CD4-positive, alpha-beta T cell (primary cell): Measurements from ENCODE around the gene MUL1. TPM values are rescaled to one million over a fixed set of nuclear protein-coding genes. Genes with fewer than 3 reads are reported as not detected.

ENCODE experiments used
- ATAC-seq: fragments of 200-7000 bp; cut with Tn5 transposase; one replicate; pipeline ENCODE4 v1.10.0; 2022; ENCODE audit warnings: mild to moderate bottlenecking; ENCODE audit not compliant: poor library complexity
- CTCF ChIA-PET: fragments of 350-600 bp; sonication (Branson Sonifier 250); formaldehyde crosslinking; loops from one replicate; lab custom pipeline; 2021; ENCODE audit warnings: antibody characterized with exemption, inconsistent platforms; lab: Charles Lee
- POLR2A ChIA-PET: fragments of 350-600 bp; sonication (Branson Sonifier 250); formaldehyde crosslinking; loops from one replicate; lab custom pipeline; 2021; ENCODE audit warnings: antibody characterized with exemption, inconsistent platforms; lab: Charles Lee
- DNase-seq, 14 experiments: peaks; one replicate each; pipeline ENCODE4 v3.0.0-alpha.2; 2013 to 2020; ENCODE audit warnings: mixed read lengths in 2 of 14
- H3K27ac ChIP-seq, 2 donors: one replicate each; pipeline versions ENCODE4 v1.5.1 to v1.7.0; 2013; ENCODE audit warnings: low read length in 2 of 2, low read depth in 1 of 2, mild to moderate bottlenecking in 1 of 2
- H3K27me3 ChIP-seq, 2 experiments: 1 replicate in 1 of 2; 2 replicates in 1 of 2; pipeline versions ENCODE4 v1.6.1 to v1.7.0; 2013; ENCODE audit warnings: low read length in 2 of 2, control low read depth in 1 of 2, mild to moderate bottlenecking in 1 of 2, moderate library complexity in 1 of 2; ENCODE audit not compliant: insufficient read depth in 2 of 2, control insufficient read depth in 1 of 2
- H3K36me3 ChIP-seq: one replicate; pipeline ENCODE4 v1.6.1; 2013; ENCODE audit warnings: low read length, control low read depth; ENCODE audit not compliant: insufficient read depth
- H3K4me1 ChIP-seq: one replicate; pipeline ENCODE4 v1.6.1; 2013; ENCODE audit warnings: low read length, control low read depth; ENCODE audit not compliant: insufficient read depth
- H3K4me3 ChIP-seq: one replicate; pipeline ENCODE4 v1.5.1; 2013; ENCODE audit warnings: mild to moderate bottlenecking, low read length, moderate library complexity
- H3K9me3 ChIP-seq, 2 experiments: 1 replicate in 1 of 2; 2 replicates in 1 of 2; pipeline versions ENCODE4 v1.6.1 to v1.7.0; 2013; ENCODE audit warnings: low read length in 2 of 2, mild to moderate bottlenecking in 2 of 2, control low read depth in 1 of 2, moderate library complexity in 1 of 2; ENCODE audit not compliant: control insufficient read depth in 1 of 2, insufficient read depth in 1 of 2
- H3K27ac Mint-ChIP-seq: one replicate; pipeline ENCODE4 v1.8.0; 2020; ENCODE audit warnings: mixed read lengths
- H3K27me3 Mint-ChIP-seq: one replicate; pipeline ENCODE4 v1.8.0; 2021; ENCODE audit warnings: mixed read lengths
- H3K36me3 Mint-ChIP-seq: one replicate; pipeline ENCODE4 v1.8.0; 2021; ENCODE audit warnings: low read depth, mixed read lengths
- H3K4me1 Mint-ChIP-seq: one replicate; pipeline ENCODE4 v1.8.0; 2021; ENCODE audit warnings: low read depth, mixed read lengths
- H3K4me3 Mint-ChIP-seq: one replicate; pipeline ENCODE4 v1.8.0; 2020; ENCODE audit warnings: mild to moderate bottlenecking, mixed read lengths
- H3K9me3 Mint-ChIP-seq: one replicate; pipeline ENCODE4 v1.8.0; 2020; ENCODE audit warnings: mixed read lengths
- intact Hi-C, 2 experiments: fragments of 100-400 bp; cut with DNase I in 1 of 2; cut with micrococcal nuclease in 1 of 2; formaldehyde crosslinking; loops; one replicate each; pipeline versions ENCODE4 v1.15.1 to v1.9.0; 2023 to 2025; cut with DNase I, micrococcal nuclease
- total RNA-seq, 174 experiments: library from RNA in 2 of 174; stranded (reverse) in 2 of 174; gene quantifications; one replicate each; pipeline ENCODE4 v1.2.3 and lab custom pipeline; 2021 to 2026
- TF ChIP-seq, protein P1 (sequence below): fragments of 200-600 bp; IDR thresholded peaks from one replicate; pipeline ENCODE4 v1.8.0; 2022; ENCODE audit warnings: antibody characterized with exemption, mild to moderate bottlenecking

MUL1 gene
- total RNA-seq, 2 experiments from 2014 or later, result 17.2 to 17.6 TPM

DNA sequence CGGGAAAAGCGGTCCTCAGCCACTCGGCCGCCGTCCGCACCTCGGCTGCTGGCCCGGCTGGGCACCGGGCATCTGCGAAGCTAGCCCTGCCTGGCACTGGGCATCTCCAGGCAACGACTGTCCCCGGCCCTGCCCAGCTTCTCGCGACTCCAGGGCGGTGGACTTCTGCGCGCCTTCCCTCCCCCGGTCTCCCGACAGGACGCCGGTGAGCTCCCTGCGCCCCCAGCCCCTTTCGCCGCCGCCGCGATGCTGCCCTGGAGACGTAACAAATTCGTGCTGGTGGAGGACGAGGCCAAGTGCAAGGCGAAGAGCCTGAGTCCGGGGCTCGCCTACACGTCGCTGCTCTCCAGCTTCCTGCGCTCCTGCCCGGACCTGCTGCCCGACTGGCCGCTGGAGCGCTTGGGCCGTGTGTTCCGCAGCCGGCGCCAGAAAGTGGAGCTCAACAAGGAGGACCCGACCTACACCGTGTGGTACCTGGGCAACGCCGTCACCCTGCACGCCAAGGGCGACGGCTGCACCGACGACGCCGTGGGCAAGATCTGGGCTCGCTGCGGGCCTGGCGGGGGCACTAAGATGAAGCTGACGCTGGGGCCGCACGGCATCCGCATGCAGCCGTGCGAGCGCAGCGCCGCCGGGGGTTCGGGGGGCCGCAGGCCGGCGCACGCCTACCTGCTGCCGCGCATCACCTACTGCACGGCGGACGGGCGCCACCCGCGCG is 44.9 kb upstream of the MUL1 start:
- no peaks in the 10 kb centered on the region for H3K36me3 ChIP-seq
- H3K4me3 ChIP-seq, result no peak overlapping the region
- H3K9me3 ChIP-seq, result peaks cover 0 to 15% of the 10 kb centered on the region in 2 experiments
- H3K36me3 Mint-ChIP-seq, result no peaks in the 10 kb centered on the region
- H3K27me3 Mint-ChIP-seq, result peaks cover 35% of the 10 kb centered on the region
- ChIA-PET POLR2A (no interaction called here), CTCF (no interaction called here)
- H3K27me3 ChIP-seq, result peaks cover 31 to 50% of the 10 kb centered on the region in 2 experiments
- H3K9me3 Mint-ChIP-seq, result no peaks in the 10 kb centered on the region
- ATAC-seq, result no peak
- intact Hi-C loops, result no loop called here
- no peak for DNase-seq
- no peak overlapping the region for H3K27ac Mint-ChIP-seq
- H3K4me1 ChIP-seq, result no peaks in the 10 kb centered on the region
- no peak overlapping the region for H3K4me3 Mint-ChIP-seq
- TF ChIP-seq, protein P1, sequence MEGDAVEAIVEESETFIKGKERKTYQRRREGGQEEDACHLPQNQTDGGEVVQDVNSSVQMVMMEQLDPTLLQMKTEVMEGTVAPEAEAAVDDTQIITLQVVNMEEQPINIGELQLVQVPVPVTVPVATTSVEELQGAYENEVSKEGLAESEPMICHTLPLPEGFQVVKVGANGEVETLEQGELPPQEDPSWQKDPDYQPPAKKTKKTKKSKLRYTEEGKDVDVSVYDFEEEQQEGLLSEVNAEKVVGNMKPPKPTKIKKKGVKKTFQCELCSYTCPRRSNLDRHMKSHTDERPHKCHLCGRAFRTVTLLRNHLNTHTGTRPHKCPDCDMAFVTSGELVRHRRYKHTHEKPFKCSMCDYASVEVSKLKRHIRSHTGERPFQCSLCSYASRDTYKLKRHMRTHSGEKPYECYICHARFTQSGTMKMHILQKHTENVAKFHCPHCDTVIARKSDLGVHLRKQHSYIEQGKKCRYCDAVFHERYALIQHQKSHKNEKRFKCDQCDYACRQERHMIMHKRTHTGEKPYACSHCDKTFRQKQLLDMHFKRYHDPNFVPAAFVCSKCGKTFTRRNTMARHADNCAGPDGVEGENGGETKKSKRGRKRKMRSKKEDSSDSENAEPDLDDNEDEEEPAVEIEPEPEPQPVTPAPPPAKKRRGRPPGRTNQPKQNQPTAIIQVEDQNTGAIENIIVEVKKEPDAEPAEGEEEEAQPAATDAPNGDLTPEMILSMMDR, result no peak
- no peak overlapping the region for H3K27ac ChIP-seq
- H3K4me1 Mint-ChIP-seq, result no peaks in the 10 kb centered on the region

DNA sequence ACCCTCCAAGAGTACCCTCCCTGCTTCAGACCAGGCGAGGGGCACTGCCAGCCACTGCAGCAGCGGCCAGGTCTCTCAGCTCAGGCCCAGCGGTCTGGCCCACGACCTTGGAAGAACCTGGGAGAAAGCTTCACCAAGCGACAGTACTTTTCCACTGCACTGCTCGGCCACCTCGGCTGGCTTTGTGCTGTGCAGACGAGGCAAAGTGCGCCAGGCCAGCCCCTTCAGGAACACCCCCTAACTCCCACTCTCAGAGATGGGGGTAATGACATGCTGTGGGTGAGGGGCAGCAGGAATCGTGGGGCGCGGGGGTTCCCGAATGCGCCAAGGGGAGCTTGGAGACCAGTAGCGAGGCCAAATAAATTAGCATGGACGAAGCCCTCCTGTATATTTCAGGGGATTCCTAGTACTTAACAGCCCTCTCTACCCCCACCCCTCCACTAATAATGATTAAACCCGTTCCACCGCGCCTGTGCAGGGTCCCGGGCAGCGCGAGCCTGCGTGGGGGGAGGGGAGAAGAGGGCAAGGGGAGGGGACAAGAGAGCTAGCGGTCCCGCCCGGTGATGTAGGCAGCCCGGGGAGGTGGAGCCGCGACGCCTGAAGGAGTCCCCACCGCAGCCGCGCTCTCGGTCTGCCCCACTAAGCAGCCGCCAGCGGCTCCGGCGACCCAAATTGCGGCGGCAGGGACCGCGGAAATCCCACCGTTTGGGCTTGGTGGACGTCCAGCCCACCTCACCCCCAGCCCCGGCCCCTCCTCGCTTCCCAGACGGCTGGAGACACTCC is 44.2 kb upstream of the MUL1 start, which contains the start of gene FAM43B:
TSS of gene FAM43B (plus strand) at position 629 of the 783 bp plus-strand sequence. CDS start 401 bp downstream, outside the sequence.
- Mint-ChIP-seq H3K9me3 (no peaks in the 10 kb centered on the region), H3K36me3 (no peaks in the 10 kb centered on the region)

DNA sequence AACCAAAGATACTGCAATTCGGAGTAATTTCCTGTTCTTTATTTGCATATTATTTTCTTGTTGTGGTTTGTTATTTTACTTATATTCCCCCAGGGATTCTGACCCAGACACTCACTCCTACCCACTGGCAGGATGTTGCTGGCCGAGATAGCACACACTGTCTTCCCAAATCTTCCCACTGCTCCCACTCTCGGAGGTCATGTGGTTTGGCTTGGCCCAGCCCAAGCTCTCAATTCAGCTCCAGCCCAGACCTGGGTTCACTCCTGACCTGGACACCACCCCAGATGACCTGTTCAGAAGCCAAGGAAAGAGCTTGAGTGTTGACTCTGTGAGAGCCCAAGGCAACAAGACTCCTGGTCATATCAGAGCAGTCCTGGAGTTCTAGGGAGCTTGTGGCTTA is 43.2 kb upstream of the MUL1 start:
- H3K27me3 Mint-ChIP-seq, result peaks cover 49% of the 10 kb centered on the region
- CTCF ChIA-PET, result no interaction called here

More for the DNA sequence above, 44.2 kb upstream of the MUL1 start, which contains the start of gene FAM43B:
- DNase-seq (no peak), ATAC-seq (no peak)
- ChIA-PET CTCF (no interaction called here), POLR2A (no interaction called here)
- Histone ChIP-seq H3K27me3 (peaks cover 31 to 50% of the 10 kb centered on the region in 2 experiments), H3K9me3 (peaks cover 0 to 15% of the 10 kb centered on the region in 2 experiments), H3K27ac (no peak within 1 kb of the TSS), H3K36me3 (no peaks in the 10 kb centered on the region), H3K4me1 (no peaks in the 10 kb centered on the region), H3K4me3 (no peak within 1 kb of the TSS)
- Mint-ChIP-seq H3K27ac (no peak within 1 kb of the TSS), H3K4me1 (no peaks in the 10 kb centered on the region), H3K27me3 (peaks cover 41% of the 10 kb centered on the region), H3K4me3 (no peak within 1 kb of the TSS)
- intact Hi-C loops, result no loop called here
- TF ChIP-seq, protein P1, result no peak

More for the DNA sequence above, 43.2 kb upstream of the MUL1 start:
- no peaks in the 10 kb centered on the region for H3K4me1 ChIP-seq
- TF ChIP-seq, protein P1, result no peak
- H3K4me3 Mint-ChIP-seq, result no peak overlapping the region
- no peak overlapping the region for H3K27ac ChIP-seq
- ATAC-seq (no peak), DNase-seq (no peak)
- no peaks in the 10 kb centered on the region for H3K36me3 ChIP-seq
- H3K4me1 Mint-ChIP-seq, result no peaks in the 10 kb centered on the region
- no peak overlapping the region for H3K27ac Mint-ChIP-seq
- peaks cover 31 to 56% of the 10 kb centered on the region in 2 experiments for H3K27me3 ChIP-seq
- intact Hi-C loops, result no loop called here
- H3K4me3 ChIP-seq, result no peak overlapping the region
- no peaks in the 10 kb centered on the region for H3K36me3 Mint-ChIP-seq
- POLR2A ChIA-PET, result no interaction called here
- peaks cover 0 to 15% of the 10 kb centered on the region in 2 experiments for H3K9me3 ChIP-seq
- H3K9me3 Mint-ChIP-seq, result no peaks in the 10 kb centered on the region
